SK-N-SH (cell line): ENCODE results near the gene CSRP1. TPM values are rescaled to one million over a fixed set of nuclear protein-coding genes. Genes with fewer than 3 reads are reported as not detected.

Experiments used
- CTCF ChIA-PET: fragments of 300-600, 350-600 bp; formaldehyde crosslinking; extraction: SDS; loops from one replicate; lab custom pipeline; 2021; lab: Yijun Ruan, JAX
- POLR2A ChIA-PET: fragments of 350-600 bp; sonication (Branson Sonifier 250); formaldehyde crosslinking; extraction: SDS; loops from one replicate; lab custom pipeline; 2020; ENCODE audit warnings: antibody characterized with exemption, inconsistent platforms; lab: Yijun Ruan, JAX
- DNase-seq: peaks from one replicate; pipeline ENCODE4 v3.0.0; 2012
- H2AFZ ChIP-seq: fragments of 200-600 bp; sonication (generic); 2 replicates; pipeline ENCODE4 v1.8.1; 2016; ENCODE audit warnings: antibody characterized with exemption, mild to moderate bottlenecking, low read depth
- H3F3A ChIP-seq: fragments of 200-600 bp; sonication (generic); replicated peaks from 2 replicates; pipeline ENCODE3; 2016; ENCODE audit warnings: antibody characterized with exemption, mild to moderate bottlenecking; ENCODE audit not compliant: insufficient read depth
- H3K27ac ChIP-seq, 2 experiments: fragments of 200-500 bp in 1 of 2; fragments of 200-600 bp in 1 of 2; sonication (Bioruptor generic) in 1 of 2; sonication (generic), shearing (Covaris generic) in 1 of 2; 2 replicates each; pipeline versions ENCODE4 v1.5.1 to v1.6.1; 2014 to 2016; ENCODE audit warnings: low read depth in 2 of 2, inconsistent platforms in 1 of 2, low read length in 1 of 2, mild to moderate bottlenecking in 1 of 2, mixed read lengths in 1 of 2
- H3K27me3 ChIP-seq: fragments of 200-600 bp; sonication (generic), shearing (Covaris generic); 2 replicates; pipeline ENCODE4 v1.6.1; 2016; ENCODE audit warnings: mixed run types; ENCODE audit not compliant: insufficient read depth
- H3K36me3 ChIP-seq, 2 experiments: fragments of 200-500 bp in 1 of 2; fragments of 200-600 bp in 1 of 2; sonication (Bioruptor generic) in 1 of 2; sonication (generic) in 1 of 2; replicated peaks in 1 of 2; 2 replicates each; pipeline versions ENCODE3 to v1.5.1; 2014 to 2016; ENCODE audit warnings: low read length in 1 of 2, mild to moderate bottlenecking in 1 of 2; ENCODE audit not compliant: insufficient read depth in 2 of 2, control insufficient read depth in 1 of 2
- H3K4me1 ChIP-seq, 2 experiments: fragments of 200-500 bp in 1 of 2; fragments of 200-600 bp in 1 of 2; sonication (Bioruptor generic) in 1 of 2; sonication (generic), shearing (Covaris generic) in 1 of 2; 2 replicates each; pipeline versions ENCODE4 v1.5.1 to v1.6.1; 2014 to 2016; ENCODE audit warnings: low read depth in 1 of 2, low read length in 1 of 2, mixed run types in 1 of 2; ENCODE audit not compliant: insufficient read depth in 2 of 2, control insufficient read depth in 1 of 2
- H3K4me2 ChIP-seq: fragments of 200-600 bp; sonication (generic), shearing (Covaris generic); 2 replicates; pipeline ENCODE4 v1.6.1; 2017; ENCODE audit warnings: mixed run types
- H3K4me3 ChIP-seq, 2 experiments: fragments of 200-500 bp in 1 of 2; fragments of 200-600 bp in 1 of 2; sonication (Bioruptor generic) in 1 of 2; sonication (generic), shearing (Covaris generic) in 1 of 2; 2 replicates each; pipeline versions ENCODE4 v1.5.1 to v1.8.1; 2014 to 2016; ENCODE audit warnings: low read depth in 2 of 2, inconsistent platforms in 1 of 2, low read length in 1 of 2, mild to moderate bottlenecking in 1 of 2, mixed read lengths in 1 of 2, moderate library complexity in 1 of 2
- H3K79me2 ChIP-seq: fragments of 200-600 bp; sonication (generic); 2 replicates; pipeline ENCODE4 v1.8.1; 2017; ENCODE audit warnings: mild to moderate bottlenecking; ENCODE audit not compliant: insufficient read depth
- H3K9ac ChIP-seq: fragments of 200-600 bp; sonication (generic); 2 replicates; pipeline ENCODE4 v1.6.1; 2017; ENCODE audit warnings: mixed run types
- H3K9me2 ChIP-seq: fragments of 200-600 bp; sonication (generic); 2 replicates; pipeline ENCODE4 v1.6.1; 2017; ENCODE audit warnings: mixed run types
- H3K9me3 ChIP-seq: fragments of 200-600 bp; sonication (generic); 2 replicates; pipeline ENCODE4 v1.6.1; 2017; ENCODE audit warnings: mixed run types, mild to moderate bottlenecking, moderate library complexity
- H4K20me1 ChIP-seq: fragments of 200-600 bp; sonication (generic); 2 replicates; pipeline ENCODE4 v1.6.1; 2017; ENCODE audit warnings: mild to moderate bottlenecking, mixed run types; ENCODE audit not compliant: insufficient read depth
- FOSL2 ChIP-seq: IDR thresholded peaks from 2 replicates; pipeline ENCODE4 v1.4.0; 2012; ENCODE audit warnings: low read depth, mild to moderate bottlenecking, moderate library complexity, borderline replicate concordance
- GABPA ChIP-seq: IDR thresholded peaks from 2 replicates; pipeline ENCODE4 v1.4.0; 2012; ENCODE audit warnings: low read depth, mild to moderate bottlenecking
- IRF3 ChIP-seq: fragments of 150-350 bp; IDR thresholded peaks from 2 replicates; pipeline ENCODE4 v1.6.1; 2016; ENCODE audit warnings: mild to moderate bottlenecking, low read depth, low read length
- JUND ChIP-seq: IDR thresholded peaks from 2 replicates; pipeline ENCODE4 v1.4.0; 2012
- MEF2A ChIP-seq: IDR thresholded peaks from 2 replicates; pipeline ENCODE4 v1.4.0; 2012; ENCODE audit warnings: low read depth, borderline replicate concordance
- NFIC ChIP-seq: IDR thresholded peaks from 2 replicates; pipeline ENCODE4 v1.4.0; 2012; ENCODE audit warnings: borderline replicate concordance
- NRF1 ChIP-seq: IDR thresholded peaks from 2 replicates; pipeline ENCODE4 v1.6.1; 2012; ENCODE audit warnings: low read depth, mild to moderate bottlenecking, low read length
- RAD21 ChIP-seq: IDR thresholded peaks from 2 replicates; pipeline ENCODE4 v1.6.1; 2012; ENCODE audit warnings: mild to moderate bottlenecking, low read length
- RXRA ChIP-seq: IDR thresholded peaks from 2 replicates; pipeline ENCODE4 v1.4.0; 2012; ENCODE audit warnings: low read depth, mild to moderate bottlenecking, borderline replicate concordance
- TCF12 ChIP-seq: IDR thresholded peaks from 2 replicates; pipeline ENCODE4 v1.4.0; 2012
- USF1 ChIP-seq: IDR thresholded peaks from 2 replicates; pipeline ENCODE4 v1.4.0; 2012; ENCODE audit warnings: low read depth, borderline replicate concordance
- YY1 ChIP-seq: IDR thresholded peaks from 2 replicates; pipeline ENCODE4 v1.4.0; 2012; ENCODE audit warnings: low read depth, mild to moderate bottlenecking
- ZBTB33 ChIP-seq: IDR thresholded peaks from 2 replicates; pipeline ENCODE4 v1.4.0; 2012; ENCODE audit warnings: low read depth, borderline replicate concordance
- WGBS: methylation state at CpG from one replicate; pipeline ENCODE4 v1.1.6; 2017; ENCODE audit warnings: low lambda C conversion rate; 5-methylcytosine and 5-hydroxymethylcytosine counted together
- polyA plus RNA-seq, 3 experiments: library from polyadenylated mRNA; depleted of rRNA; stranded (reverse); fragments of >200 nt; gene quantifications; 2 replicates each; pipeline ENCODE4 v1.2.3, GENCODE V29; 2012
- TF ChIP-seq, protein P1 (sequence below): IDR thresholded peaks from 2 replicates; pipeline ENCODE4 v1.4.0; 2012; ENCODE audit warnings: low read depth
- TF ChIP-seq, protein P2 (sequence below): IDR thresholded peaks from 2 replicates; pipeline ENCODE4 v1.6.1; 2012; ENCODE audit warnings: mild to moderate bottlenecking, low read depth, low read length, moderate library complexity

CSRP1 gene
- polyA plus RNA-seq, 1 of the 3 experiments (the other 2 are of a cell fraction) = 373 TPM

- DNase-seq = no peak
- H3K9me2 ChIP-seq = no peaks in the 10 kb centered on the region
- H3K4me1 ChIP-seq = peaks cover 28 to 38% of the 10 kb centered on the region in 2 experiments
- H3K9ac ChIP-seq = peak overlapping the region; percentile 41; the same call in 1 of the 2 replicates
- CTCF ChIA-PET = interaction anchor here (0.6 to 14.0 kb wide), 7 partner anchors 22 to 359 kb away, joined by 3 to 196 read pairs (median 14); no protein-coding TSS in a partner anchor
- peak overlapping the region in 1 of 2 experiments; percentile 50; a peak in 3 of 4 replicates for H3K4me3 ChIP-seq
- POLR2A ChIA-PET = interaction anchor here (1.9 kb wide), 1 partner anchor 112 kb away, joined by 5 read pairs; no protein-coding TSS in a partner anchor
- no peaks in the 10 kb centered on the region for H3K9me3 ChIP-seq
- WGBS = 61% methylated on average over 2 of the region's 2 CpGs
- H3K4me2 ChIP-seq = peak overlapping the region; percentile 93
- H3K27ac ChIP-seq = peak overlapping the region; percentile 56 to 94; a peak in 3 of 4 replicates
- no peaks in the 10 kb centered on the region; the same call in 1 of the 2 replicates for H4K20me1 ChIP-seq
- H3K36me3 ChIP-seq = no peaks in the 10 kb centered on the region
- peaks cover 66% of the 10 kb centered on the region for H3F3A ChIP-seq
- H3K27me3 ChIP-seq = no peaks in the 10 kb centered on the region
- TF ChIP-seq YY1 (no peak), RAD21 (no peak), ZBTB33 (no peak), RXRA (no peak), NRF1 (no peak), MEF2A (no peak), TCF12 (no peak), GABPA (no peak), NFIC (no peak)
- TF ChIP-seq, protein P1, sequence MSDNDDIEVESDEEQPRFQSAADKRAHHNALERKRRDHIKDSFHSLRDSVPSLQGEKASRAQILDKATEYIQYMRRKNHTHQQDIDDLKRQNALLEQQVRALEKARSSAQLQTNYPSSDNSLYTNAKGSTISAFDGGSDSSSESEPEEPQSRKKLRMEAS = no peak
- H2AFZ ChIP-seq = no peak overlapping the region
- peaks cover 47% of the 10 kb centered on the region for H3K79me2 ChIP-seq
Measured at GRCh38 chr1:201537028-201537427, 30.1 kb upstream of the CSRP1 start.

DNA sequence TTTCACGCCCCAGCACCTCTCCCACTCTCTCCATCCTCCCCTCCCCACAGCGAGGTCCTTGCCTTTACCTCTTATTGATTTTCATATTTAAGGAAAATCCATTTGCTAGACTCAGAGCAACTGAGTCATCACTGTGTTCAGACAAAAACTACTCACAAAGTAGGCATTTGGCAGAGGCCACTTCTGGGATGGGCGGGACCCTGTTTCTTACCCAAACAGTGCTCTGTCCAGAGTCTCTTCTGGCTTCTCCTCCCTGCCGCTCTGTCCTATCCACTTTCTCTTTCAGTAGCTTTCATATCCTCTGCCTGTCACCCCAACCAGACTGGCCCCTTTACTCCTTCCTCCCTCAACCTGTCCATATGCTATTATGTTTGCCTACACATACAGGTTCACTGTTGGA is 29.6 kb upstream of the CSRP1 start:
- DNase-seq = no peak
- Histone ChIP-seq H2AFZ (no peak overlapping the region), H3K36me3 (no peaks in the 10 kb centered on the region)

More for the DNA sequence above, 29.6 kb upstream of the CSRP1 start:
- Histone ChIP-seq H3K9ac (peak overlapping the region; percentile 50; the same call in 1 of the 2 replicates), H3K4me1 (peaks cover 28 to 36% of the 10 kb centered on the region in 2 experiments), H3K4me2 (peak overlapping the region; percentile 93), H3K9me2 (no peaks in the 10 kb centered on the region), H3F3A (peaks cover 62% of the 10 kb centered on the region), H3K9me3 (no peaks in the 10 kb centered on the region), H4K20me1 (no peaks in the 10 kb centered on the region; the same call in 1 of the 2 replicates)
- ChIA-PET POLR2A (no interaction called here), CTCF (interaction anchor here (1.2 to 14.0 kb wide), 6 partner anchors 22 to 256 kb away, joined by 3 to 196 read pairs (median 71); no protein-coding TSS in a partner anchor)
- TF ChIP-seq YY1 = no peak
- no peak for TF ChIP-seq USF1
- TF ChIP-seq JUND = peak; percentile 82
- TF ChIP-seq TCF12 = peak; percentile 56; the same call in 1 of the 2 replicates
- TF ChIP-seq NFIC = peak; percentile 64
- TF ChIP-seq RXRA = no peak
- no peak for TF ChIP-seq GABPA
- TF ChIP-seq, protein P2, sequence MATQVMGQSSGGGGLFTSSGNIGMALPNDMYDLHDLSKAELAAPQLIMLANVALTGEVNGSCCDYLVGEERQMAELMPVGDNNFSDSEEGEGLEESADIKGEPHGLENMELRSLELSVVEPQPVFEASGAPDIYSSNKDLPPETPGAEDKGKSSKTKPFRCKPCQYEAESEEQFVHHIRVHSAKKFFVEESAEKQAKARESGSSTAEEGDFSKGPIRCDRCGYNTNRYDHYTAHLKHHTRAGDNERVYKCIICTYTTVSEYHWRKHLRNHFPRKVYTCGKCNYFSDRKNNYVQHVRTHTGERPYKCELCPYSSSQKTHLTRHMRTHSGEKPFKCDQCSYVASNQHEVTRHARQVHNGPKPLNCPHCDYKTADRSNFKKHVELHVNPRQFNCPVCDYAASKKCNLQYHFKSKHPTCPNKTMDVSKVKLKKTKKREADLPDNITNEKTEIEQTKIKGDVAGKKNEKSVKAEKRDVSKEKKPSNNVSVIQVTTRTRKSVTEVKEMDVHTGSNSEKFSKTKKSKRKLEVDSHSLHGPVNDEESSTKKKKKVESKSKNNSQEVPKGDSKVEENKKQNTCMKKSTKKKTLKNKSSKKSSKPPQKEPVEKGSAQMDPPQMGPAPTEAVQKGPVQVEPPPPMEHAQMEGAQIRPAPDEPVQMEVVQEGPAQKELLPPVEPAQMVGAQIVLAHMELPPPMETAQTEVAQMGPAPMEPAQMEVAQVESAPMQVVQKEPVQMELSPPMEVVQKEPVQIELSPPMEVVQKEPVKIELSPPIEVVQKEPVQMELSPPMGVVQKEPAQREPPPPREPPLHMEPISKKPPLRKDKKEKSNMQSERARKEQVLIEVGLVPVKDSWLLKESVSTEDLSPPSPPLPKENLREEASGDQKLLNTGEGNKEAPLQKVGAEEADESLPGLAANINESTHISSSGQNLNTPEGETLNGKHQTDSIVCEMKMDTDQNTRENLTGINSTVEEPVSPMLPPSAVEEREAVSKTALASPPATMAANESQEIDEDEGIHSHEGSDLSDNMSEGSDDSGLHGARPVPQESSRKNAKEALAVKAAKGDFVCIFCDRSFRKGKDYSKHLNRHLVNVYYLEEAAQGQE = peak; percentile 85
- peak; percentile 91 for TF ChIP-seq FOSL2
- TF ChIP-seq RAD21 = no peak
- no peak for TF ChIP-seq IRF3
- TF ChIP-seq, all 33 proteins: peak for 5
- 29% methylated on average over 4 of the region's 4 CpGs for WGBS
- Histone ChIP-seq H3K27me3 (no peaks in the 10 kb centered on the region), H3K79me2 (peaks cover 42% of the 10 kb centered on the region), H3K4me3 (peak overlapping the region in 1 of 2 experiments; percentile 50; a peak in 3 of 4 replicates), H3K27ac (peak overlapping the region; percentile 56 to 94)
